HG03520 (cell line): ENCODE data around the gene NOPCHAP1.
A peak's percentile ranks its signal among the peaks of the same experiment; 100 is the strongest.
"Not testable (repeated sequence)": the region's sequence is repeated elsewhere in the genome, so short reads cannot be mapped to it uniquely, and the experiment has no call there.

Experiments used
- ATAC-seq: cut with Tn5 transposase; IDR thresholded peaks from one replicate; pipeline ENCODE4 v1.9.1; 2021; ENCODE audit warnings: mild to moderate bottlenecking, moderate library complexity; ENCODE audit not compliant: unreplicated experiment

NOPCHAP1 gene

DNA sequence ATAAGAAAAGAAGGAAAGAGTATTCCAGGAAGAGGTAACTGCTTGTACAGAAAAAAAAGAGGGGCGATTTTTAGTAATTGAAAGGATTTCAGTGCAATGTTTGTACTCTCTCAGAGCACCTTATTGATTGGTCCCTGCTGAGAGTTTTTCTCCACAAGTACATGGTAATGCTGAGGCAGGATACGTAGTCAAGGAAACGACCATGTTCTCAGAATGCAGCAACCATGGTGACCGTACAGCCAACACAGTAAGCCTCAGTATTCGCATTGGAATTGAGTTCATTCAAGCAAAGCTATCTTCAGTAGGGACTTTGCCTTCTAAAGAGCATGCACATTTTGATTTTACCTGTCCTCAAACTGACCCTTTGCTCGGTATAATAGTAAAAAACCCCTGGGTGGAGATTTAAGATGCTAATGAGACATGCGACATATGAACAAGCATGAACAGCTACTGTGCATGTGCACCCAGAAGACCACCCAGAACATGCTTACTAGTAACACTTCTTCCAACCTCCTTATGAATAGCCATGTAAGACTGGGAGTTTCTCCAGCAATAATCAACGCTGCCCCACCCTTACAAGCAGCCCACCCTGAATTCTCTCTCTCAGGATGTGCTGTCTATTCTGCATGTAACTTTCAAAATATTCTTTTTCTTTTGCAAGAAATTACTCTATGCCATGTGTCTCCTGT is 21.8 kb upstream of the NOPCHAP1 start:
- ATAC-seq = no peak

DNA sequence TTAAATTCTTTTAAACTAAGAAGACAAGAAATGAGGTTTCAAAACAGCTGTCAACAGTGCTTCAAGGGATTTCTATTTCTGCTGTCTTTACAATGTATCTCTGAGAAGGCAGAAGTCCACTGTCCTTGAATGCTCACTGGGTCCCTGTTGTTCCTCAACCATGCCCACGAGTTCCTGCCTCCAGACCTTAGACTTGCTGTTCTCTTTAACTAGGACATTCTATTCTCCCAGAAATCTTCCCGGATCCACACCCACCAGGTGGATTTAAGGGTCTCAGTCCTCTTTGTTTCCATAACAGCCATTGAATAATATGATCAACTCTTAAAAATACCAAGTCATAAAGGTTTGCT is 21.3 kb upstream of the NOPCHAP1 start:
- no peak for ATAC-seq

DNA sequence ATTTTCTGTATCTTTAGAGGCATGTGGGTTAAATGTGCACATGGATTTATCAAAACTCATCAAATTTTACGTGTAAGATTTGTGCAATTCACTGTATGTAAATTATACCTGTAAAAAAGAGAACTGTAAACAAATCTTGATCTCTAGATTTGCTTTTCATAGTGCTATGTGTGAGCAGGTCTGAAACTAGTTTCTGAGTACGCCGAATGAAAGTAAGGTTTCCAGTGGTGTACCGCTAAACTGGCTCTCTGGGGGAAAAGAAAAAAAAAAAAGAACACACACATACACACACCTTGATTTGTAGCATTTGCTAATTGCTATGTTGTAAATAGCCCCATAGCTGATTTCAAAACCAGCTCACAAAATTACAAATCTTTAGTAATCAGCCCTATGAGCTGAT is 19.4 kb upstream of the NOPCHAP1 start:
- ATAC-seq = peak; percentile 89

DNA sequence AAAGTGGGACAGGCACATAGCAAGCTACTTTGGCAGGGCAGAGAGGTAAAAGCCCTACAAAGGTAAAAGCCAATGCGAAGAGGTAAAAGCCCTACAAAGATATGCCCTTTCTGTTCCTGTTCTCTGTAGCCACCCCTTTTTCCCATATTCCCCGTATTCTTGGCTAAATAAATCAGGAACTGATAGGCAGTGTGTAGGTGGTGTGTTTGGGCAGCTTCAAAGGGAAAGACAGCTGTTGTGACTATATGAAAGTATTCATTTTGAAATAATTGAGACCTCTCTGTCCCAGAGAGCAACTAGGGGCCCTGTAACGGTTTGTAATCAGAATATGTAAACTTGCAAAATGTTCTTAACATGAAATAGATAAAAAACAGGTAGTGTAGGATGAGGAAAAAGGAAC is 16.8 kb upstream of the NOPCHAP1 start:
- ATAC-seq = no peak

DNA sequence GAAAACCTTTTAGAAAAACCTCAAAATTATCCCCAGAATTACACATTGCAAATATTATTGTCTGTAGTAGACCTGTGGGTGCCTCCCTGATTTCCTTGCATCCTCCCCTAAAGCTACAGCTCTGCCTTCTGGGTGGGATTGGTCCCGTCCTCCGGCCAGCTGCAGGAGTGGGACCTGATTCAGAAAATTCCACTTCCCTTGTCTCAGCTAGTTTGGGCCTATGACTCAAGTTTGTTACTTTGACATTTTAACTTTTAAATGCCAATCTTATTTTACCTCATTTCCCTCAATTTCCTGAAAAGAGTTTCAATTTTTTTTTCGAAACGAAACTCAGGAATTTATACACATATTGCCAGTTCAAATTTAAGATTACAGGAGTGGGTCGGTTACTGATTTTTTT is 14.8 kb upstream of the NOPCHAP1 start:
- no peak for ATAC-seq

DNA sequence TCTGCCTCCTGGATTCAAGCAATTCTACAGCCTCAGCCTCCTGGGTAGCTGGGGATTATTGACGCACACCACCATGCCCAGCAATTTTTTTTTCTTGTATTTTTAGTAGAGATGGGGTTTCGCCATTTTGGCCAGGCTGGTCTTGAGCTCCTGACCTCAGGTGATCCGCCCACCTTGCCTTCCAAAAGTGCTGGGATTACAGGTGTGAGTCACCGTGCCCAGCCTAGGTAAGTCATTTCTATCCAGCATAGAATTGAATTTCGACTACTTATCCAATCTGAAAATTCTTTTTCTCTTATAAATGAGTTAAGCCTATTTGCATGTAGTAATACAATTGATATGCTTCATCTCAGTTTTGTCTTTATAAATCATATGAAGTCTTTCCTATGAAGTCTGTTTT is 12.9 kb upstream of the NOPCHAP1 start:
- ATAC-seq = no peak

DNA sequence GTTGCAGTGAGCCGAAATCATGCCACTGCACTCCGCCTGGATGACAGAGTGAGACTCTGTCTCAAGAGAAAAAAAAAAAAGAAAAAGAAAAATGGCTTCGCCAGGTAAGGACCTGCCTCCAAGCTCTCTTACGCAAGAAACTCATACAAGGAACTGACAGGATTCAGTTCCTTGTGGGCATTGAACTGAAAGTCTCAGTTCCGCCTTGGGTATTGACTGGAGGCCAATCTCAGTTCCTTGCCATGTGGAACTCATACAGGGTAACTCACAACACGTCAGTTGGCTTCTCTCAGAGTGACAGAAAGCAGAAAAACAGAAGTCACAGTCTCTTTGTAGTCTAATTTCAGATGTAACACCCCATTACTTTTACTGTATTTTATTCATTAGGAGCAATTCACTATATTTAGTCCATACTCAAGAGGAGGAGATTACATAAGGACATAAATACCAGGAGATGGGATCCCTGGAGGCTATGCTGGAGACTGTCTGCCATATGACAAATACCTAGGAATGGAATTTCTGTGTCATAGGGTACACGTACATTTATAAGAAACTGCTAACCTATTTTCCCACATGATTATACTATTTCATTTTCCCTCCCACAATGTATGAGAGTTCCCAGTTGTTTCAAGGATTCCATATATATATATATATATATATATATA is 11.4 kb upstream of the NOPCHAP1 start:
- peak; percentile 91 for ATAC-seq

DNA sequence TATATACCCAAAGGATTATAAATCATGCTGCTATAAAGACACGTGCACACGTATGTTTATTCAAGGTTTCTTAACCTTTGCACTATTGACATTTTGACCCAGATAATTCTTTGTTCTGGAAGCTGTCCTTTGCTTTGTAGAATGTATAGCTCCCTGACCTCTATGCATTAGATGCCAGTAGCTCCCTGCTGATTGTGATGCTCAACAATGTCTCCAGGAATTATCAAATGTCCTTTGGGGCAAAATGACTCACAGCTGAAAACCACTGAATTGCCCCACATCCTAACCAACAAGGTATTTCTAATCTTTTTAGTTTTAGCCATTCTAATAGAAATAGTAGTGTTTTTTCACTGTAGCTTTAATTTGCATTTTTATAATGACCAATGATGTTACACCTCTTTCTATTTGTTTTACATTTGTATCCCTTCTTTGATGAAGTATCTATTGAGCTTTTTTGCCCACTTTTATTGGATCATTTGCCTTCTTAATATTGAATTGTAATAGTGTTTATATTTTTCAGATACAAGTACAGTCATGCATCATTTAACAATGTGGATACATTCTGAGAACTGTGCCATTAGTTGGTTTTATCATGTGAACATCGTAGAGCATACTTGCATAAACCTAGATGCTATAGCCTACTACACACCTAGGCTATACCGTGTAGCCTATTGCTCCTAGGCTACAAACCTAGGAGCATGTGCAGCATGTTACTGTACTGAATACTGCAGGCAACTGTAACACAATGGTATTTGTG is 10.4 kb upstream of the NOPCHAP1 start:
- ATAC-seq = no peak

DNA sequence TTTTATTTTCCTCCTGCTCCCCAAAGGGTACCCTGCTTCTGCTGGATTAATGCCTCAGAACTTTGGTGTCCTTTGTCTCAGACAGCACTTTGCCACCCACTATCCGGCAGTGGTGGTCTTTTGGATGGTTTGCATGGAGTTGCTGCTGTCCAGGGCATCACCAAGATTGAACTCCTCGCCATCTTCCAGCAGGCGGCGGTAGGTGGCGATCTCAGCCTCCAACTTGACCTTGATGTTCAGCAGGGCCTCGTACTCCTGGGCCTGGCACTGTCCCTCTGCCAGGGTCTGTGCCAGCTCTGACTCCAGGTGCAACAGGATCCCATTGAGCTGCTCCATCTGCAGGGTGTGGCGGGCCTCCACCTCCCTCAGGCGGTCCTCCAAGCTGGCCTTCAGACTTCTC is 9.4 kb upstream of the NOPCHAP1 start:
- ATAC-seq = no peak

DNA sequence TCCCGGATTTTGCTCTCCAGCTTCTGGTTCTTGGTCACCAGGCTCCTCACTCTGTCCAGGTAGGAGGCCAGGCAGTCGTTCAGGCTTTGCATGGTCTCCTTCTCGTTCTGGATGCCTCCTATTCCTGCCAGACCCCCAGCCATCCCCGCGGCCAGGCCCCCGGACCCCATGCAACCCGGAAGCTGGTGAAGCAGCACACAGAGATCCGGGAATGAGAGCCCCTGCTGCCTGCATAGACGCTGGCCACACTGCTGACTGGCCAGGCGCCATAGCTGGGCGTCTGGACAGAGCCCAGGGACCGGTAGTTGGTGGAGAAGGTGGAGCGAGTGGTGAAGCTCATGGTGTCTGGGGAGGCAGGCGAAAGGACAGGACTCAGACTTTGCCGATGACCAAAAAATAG is 8.4 kb upstream of the NOPCHAP1 start:
- not testable (repeated sequence) for ATAC-seq

DNA sequence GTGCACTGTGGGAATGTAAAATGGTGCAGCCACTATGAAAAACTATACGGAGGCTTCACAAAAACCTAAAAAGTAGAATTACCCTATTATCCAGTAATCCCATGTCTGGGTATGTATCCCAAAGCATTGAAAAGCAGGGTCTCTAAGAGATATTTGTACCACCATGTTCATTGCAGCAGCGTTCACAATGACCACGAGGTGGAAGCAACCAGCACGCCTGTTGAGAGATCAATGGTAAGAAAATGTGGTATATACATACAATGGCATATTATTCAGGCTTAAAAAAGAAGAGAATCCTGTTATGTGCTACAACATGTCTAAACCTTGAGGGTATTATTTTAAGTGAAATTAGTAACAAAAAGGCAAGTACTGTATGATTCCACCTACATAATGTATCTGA is 910 bp upstream of the NOPCHAP1 start:
- no peak for ATAC-seq

DNA sequence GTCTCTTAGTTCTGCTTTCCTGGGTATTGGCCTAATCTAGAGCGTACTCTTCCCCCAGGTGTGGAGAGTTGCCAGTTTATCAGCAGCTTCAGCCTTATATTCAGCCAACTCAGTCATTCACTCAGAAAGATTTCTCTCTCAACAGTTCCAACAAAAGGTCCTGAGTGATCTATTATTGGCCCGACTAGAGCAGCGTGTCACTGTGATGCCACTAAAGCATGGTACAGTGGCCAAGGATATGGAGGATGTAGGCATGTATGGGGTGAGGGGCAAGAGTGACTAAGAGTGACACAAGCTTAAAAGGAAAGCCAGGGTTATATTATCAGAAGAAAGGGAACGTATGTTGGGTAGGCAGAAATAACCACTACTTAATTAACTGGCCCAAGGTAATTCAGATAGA is 4.8 kb downstream of the NOPCHAP1 start:
- ATAC-seq = no peak

DNA sequence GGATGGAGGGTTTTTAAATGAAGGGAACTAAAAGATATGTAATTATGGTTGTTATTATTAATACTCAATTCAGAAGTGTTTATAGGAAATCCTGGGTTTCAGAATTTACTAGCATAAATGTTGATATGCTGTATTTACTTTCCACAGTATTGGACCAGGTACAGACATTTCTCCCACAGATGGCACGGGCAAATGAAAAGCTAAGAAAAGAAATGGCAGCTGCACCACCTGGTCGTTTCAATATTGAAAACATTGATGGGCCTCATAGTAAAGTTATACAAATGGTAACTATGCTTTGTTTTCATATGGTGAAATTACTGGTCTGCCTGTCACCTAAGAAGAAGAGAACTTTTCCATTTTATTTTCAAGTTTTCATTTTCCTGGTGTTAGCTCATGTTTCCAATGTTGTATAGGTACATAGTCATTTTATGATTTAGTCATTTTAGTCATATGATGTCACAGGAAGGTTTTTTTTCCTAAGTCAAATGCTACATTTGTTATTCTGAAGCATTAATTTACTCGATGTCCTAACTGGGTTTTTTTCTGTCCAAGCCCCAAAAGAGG is 5.5 kb downstream of the NOPCHAP1 start:
- no peak for ATAC-seq

DNA sequence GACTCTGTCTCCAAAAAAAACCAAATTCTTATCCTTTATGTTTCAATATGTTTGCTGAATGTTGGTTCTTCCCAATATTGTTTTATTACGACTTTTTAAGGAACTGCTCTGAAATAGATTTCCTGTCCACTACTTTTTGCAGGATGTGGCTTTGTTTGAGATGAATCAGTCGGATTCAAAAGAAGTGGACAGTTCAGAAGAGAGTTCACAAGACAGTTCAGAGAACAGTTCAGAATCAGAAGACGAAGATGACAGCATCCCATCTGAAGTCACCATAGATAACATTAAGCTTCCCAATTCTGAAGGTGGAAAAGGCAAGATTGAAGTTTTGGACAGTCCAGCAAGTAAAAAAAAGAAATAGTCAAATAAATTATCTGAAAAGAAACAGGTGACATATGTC is 8.2 kb downstream of the NOPCHAP1 start:
- no peak for ATAC-seq

DNA sequence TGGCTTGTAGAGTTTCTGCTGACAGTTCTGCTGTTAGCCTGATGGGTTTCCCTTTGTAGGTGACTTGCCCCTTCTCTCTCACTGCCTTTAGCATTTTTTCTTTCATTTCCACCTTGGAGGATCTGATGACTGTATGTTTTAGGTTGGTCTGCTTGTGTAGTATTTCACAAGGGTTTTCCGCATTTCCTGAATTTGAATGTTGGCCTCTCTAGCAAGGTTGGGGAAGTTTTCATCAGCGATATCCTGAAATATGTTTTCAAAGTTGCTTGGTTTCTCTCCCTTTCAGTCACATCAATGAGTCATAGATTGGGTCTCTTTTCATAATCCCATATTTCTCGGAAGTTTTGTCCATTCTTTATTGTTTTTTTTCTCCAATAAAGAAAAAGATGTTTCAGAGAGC is 11.4 kb downstream of the NOPCHAP1 start:
- no peak for ATAC-seq

DNA sequence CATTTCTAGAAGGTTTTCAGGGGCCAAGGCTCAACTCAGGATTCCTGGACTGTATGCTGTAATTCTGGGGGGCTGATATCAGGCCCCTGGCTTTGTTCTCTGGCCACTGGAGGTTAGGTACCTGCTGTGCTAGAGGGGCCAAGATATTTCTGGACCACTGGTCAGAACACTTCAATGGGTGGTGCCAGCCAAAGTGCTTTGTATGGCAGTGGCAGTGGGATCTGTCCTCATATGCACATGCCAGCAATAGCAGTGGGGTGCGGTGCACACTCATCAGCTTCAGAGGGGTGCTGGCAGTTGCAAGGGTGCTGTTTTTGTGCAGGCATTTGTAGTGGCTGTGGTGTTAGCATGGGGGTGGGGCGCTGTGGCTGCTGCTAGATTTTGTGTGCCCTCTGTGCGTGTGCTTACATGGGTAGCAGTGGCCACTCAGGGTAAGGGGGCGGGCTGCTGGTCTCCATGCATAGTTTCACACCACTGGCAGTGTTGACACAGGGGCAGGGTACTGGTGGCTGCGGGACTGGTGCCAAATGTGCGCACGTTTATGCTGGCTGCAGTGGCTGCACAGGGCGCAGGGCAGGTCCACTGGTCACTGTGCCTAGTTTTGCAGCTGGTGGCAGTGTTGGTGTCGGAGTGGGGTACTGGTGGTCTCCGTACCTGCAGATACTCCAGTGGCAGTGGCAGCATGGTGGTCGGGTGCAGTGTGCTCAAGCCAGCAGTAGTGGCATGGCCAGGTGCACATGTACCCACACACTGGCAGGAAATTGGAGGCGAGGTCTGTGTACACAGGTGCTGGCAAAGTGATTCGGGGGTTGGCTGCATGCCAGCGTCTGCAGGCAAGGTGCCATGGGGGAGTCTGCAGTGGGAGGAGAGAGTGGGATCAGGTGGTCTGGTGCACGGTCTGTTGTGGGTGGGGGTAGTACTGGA is 12.6 kb downstream of the NOPCHAP1 start:
- ATAC-seq = no peak

DNA sequence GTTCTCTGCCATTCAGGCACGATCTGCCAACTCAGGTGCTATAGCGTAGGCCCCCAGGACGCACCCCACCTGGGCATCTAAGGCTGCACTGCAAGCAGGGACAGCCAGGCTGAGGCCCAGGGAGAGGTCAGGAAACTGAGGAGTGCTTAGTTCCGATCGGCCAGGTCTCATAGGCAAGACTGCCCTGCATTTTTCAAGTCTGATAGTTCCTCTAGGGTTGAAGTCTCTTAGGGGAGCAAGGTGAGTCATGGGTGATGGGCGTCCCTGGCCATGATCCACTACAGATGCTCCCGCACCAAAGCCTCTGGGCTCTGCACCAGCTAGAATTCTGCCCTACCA is 13.2 kb downstream of the NOPCHAP1 start:
- no peak for ATAC-seq

DNA sequence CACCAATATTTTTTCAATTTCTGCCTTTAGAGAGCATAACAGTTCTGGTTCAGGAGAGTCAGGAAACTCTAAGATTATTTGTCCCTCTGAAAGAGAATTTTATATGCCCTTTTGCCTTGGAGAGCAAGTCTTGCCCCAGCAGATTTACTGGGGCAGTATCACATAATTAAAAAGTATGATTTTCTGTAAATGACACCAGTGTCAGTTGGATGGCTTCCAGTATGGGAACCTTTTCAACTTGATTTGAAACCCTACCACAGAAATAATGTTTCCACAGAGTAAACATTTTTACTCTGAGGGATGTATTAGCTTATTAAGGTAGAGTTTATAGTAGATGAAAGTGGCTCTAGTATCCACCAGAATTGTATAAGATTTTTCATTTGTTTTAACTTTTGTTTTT is 15.4 kb downstream of the NOPCHAP1 start:
- ATAC-seq = no peak

DNA sequence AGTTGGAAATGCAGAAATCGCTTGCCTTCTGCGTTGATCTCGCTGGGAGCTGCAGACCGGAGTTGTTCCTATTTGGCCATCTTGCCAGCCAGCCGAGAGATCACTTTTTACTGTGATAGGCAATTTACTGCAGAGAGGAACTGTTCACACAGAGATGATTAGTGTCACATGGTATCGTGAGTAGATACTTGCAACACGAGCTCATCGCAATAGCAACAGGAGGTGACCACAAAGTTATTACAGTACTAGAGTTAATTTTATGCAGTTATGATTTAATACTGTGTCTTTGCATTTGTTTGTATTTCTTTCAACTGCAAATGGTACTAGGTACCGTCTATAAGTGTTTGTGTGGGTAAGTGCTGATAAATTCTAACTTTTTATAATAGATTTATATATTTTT is 27.8 kb downstream of the NOPCHAP1 start:
- ATAC-seq = no peak

DNA sequence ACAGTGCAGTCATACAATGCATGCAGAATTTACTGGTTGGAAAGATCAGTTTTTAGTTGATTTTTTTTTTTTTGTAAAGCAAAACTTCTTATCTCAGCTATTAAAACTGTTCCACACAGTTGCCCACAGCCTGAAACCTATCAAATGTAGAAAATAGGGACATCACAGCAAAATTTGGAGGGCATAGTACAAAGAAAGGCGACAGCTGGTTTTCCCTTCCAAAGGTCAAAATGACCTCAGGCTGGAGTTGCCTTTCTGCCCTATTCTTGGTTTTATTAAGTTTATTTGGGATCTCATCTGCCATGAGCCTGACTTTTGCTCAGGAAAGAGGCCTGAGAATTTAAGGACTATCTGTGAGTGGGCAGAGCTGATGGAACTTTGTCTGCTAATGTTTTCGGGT is 28.5 kb downstream of the NOPCHAP1 start:
- no peak for ATAC-seq

DNA sequence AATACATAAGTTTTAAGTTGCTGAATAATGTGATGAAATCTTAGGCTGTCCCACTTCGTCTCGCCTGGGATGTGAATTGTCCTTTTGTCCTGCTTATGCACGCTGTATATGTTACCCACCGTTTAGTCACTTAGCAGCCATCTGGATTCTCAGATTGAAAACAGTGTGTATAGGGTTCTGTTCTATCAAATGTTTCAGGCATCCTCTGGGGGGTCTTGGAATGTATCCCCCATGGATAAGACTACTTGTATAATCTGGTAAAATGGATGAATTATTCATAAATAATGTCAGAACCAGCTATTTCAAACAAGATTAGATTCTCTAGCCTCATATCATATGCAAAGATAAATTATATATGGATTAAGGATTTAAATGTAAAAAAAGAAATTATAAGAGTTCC is 29.4 kb downstream of the NOPCHAP1 start:
- no peak for ATAC-seq
